HUES48 (cell line): ENCODE data around the gene HUWE1.

Experiments used
- H3K27ac ChIP-seq: one replicate; pipeline ENCODE4 v1.7.0; 2013; ENCODE audit warnings: low read depth, low read length, inconsistent platforms
- H3K27me3 ChIP-seq: 2 replicates; pipeline ENCODE4 v1.6.1; 2013; ENCODE audit warnings: mild to moderate bottlenecking, low read length; ENCODE audit not compliant: control insufficient read depth, insufficient read depth
- H3K36me3 ChIP-seq: 2 replicates; pipeline ENCODE4 v1.6.1; 2013; ENCODE audit warnings: low read length; ENCODE audit not compliant: control insufficient read depth, insufficient read depth
- H3K4me1 ChIP-seq: 2 replicates; pipeline ENCODE4 v1.6.1; 2013; ENCODE audit warnings: mild to moderate bottlenecking, low read length; ENCODE audit not compliant: control insufficient read depth, insufficient read depth
- H3K4me3 ChIP-seq: 2 replicates; pipeline ENCODE4 v1.5.1; 2013; ENCODE audit warnings: mild to moderate bottlenecking, low read depth, low read length
- H3K9ac ChIP-seq: 2 replicates; pipeline ENCODE4 v1.6.1; 2013; ENCODE audit warnings: mild to moderate bottlenecking, low read depth, low read length, moderate library complexity
- H3K9me3 ChIP-seq: 2 replicates; pipeline ENCODE4 v1.6.1; 2013; ENCODE audit warnings: low read length; ENCODE audit not compliant: control insufficient read depth, insufficient read depth

HUWE1 gene

GRCh38 chrX:53659039-53659438 lies 27.5 kb downstream of the HUWE1 start:
- H3K27me3 ChIP-seq: no peaks in the 10 kb centered on the region
- H3K4me1 ChIP-seq: no peaks in the 10 kb centered on the region
- no peak overlapping the region for H3K4me3 ChIP-seq
- H3K9ac ChIP-seq: no peak overlapping the region
- peaks cover 29% of the 10 kb centered on the region for H3K9me3 ChIP-seq
- no peak overlapping the region for H3K27ac ChIP-seq
- H3K36me3 ChIP-seq: peaks cover 26% of the 10 kb centered on the region

- H3K27ac ChIP-seq: no peak overlapping the region
- no peak overlapping the region for H3K9ac ChIP-seq
- H3K9me3 ChIP-seq: peaks cover 32% of the 10 kb centered on the region
- no peaks in the 10 kb centered on the region for H3K4me1 ChIP-seq
- H3K4me3 ChIP-seq: no peak overlapping the region
- H3K36me3 ChIP-seq: peaks cover 41% of the 10 kb centered on the region
- no peaks in the 10 kb centered on the region for H3K27me3 ChIP-seq
Observed at GRCh38 chrX:53656845-53657244, 29.7 kb downstream of the HUWE1 start.

GRCh38 chrX:53654376-53654775 lies 32.1 kb downstream of the HUWE1 start:
- no peaks in the 10 kb centered on the region for H3K27me3 ChIP-seq
- peaks cover 64% of the 10 kb centered on the region for H3K36me3 ChIP-seq
- peaks cover 42% of the 10 kb centered on the region for H3K9me3 ChIP-seq
- H3K9ac ChIP-seq: no peak overlapping the region
- H3K27ac ChIP-seq: no peak overlapping the region
- H3K4me1 ChIP-seq: no peaks in the 10 kb centered on the region
- no peak overlapping the region for H3K4me3 ChIP-seq

- Histone ChIP-seq H3K9ac (no peak overlapping the region), H3K27me3 (no peaks in the 10 kb centered on the region), H3K9me3 (peaks cover 33% of the 10 kb centered on the region; the same call in 1 of the 2 replicates), H3K4me1 (no peaks in the 10 kb centered on the region), H3K27ac (no peak overlapping the region), H3K36me3 (peaks cover 97% of the 10 kb centered on the region), H3K4me3 (no peak overlapping the region)
Observed at GRCh38 chrX:53644751-53645150, 41.8 kb downstream of the HUWE1 start.

GRCh38 chrX:53642337-53642736 lies 44.2 kb downstream of the HUWE1 start:
- Histone ChIP-seq H3K4me1 (no peaks in the 10 kb centered on the region), H3K9me3 (peaks cover 23% of the 10 kb centered on the region; the same call in 1 of the 2 replicates), H3K27me3 (no peaks in the 10 kb centered on the region), H3K27ac (no peak overlapping the region), H3K36me3 (peaks cover 93% of the 10 kb centered on the region), H3K4me3 (no peak overlapping the region), H3K9ac (no peak overlapping the region)

- peaks cover 87% of the 10 kb centered on the region for H3K36me3 ChIP-seq
- no peaks in the 10 kb centered on the region for H3K4me1 ChIP-seq
- no peak overlapping the region for H3K27ac ChIP-seq
Observed at GRCh38 chrX:53639257-53639656, 47.3 kb downstream of the HUWE1 start.

GRCh38 chrX:53637479-53637878 lies 49.0 kb downstream of the HUWE1 start:
- no peaks in the 10 kb centered on the region for H3K4me1 ChIP-seq
- H3K27ac ChIP-seq: no peak overlapping the region
- no peak overlapping the region for H3K9ac ChIP-seq
- H3K36me3 ChIP-seq: peaks cover 87% of the 10 kb centered on the region
- H3K4me3 ChIP-seq: no peak overlapping the region
- H3K9me3 ChIP-seq: peaks cover 25% of the 10 kb centered on the region
- no peaks in the 10 kb centered on the region for H3K27me3 ChIP-seq

More at GRCh38 chrX:53639257-53639656, 47.3 kb downstream of the HUWE1 start:
- Histone ChIP-seq H3K27me3 (no peaks in the 10 kb centered on the region), H3K4me3 (no peak overlapping the region), H3K9ac (no peak overlapping the region), H3K9me3 (peaks cover 28% of the 10 kb centered on the region; the same call in 1 of the 2 replicates)

- H3K27me3 ChIP-seq: no peaks in the 10 kb centered on the region
- H3K9ac ChIP-seq: no peak overlapping the region
- H3K9me3 ChIP-seq: peaks cover 26% of the 10 kb centered on the region
- no peaks in the 10 kb centered on the region for H3K4me1 ChIP-seq
- H3K27ac ChIP-seq: no peak overlapping the region
- peaks cover 95% of the 10 kb centered on the region for H3K36me3 ChIP-seq
- no peak overlapping the region for H3K4me3 ChIP-seq
Observed at GRCh38 chrX:53631156-53631555, 55.4 kb downstream of the HUWE1 start.

GRCh38 chrX:53630261-53630660 lies 56.3 kb downstream of the HUWE1 start:
- H3K9me3 ChIP-seq: peaks cover 22% of the 10 kb centered on the region
- no peaks in the 10 kb centered on the region for H3K4me1 ChIP-seq
- H3K27ac ChIP-seq: no peak overlapping the region
- H3K36me3 ChIP-seq: peaks cover 95% of the 10 kb centered on the region
- no peaks in the 10 kb centered on the region for H3K27me3 ChIP-seq
- no peak overlapping the region for H3K4me3 ChIP-seq
- no peak overlapping the region for H3K9ac ChIP-seq

GRCh38 chrX:53622431-53622830 lies 64.1 kb downstream of the HUWE1 start:
- H3K9me3 ChIP-seq: peaks cover 31% of the 10 kb centered on the region
- H3K4me3 ChIP-seq: no peak overlapping the region
- no peaks in the 10 kb centered on the region for H3K4me1 ChIP-seq
- no peaks in the 10 kb centered on the region for H3K27me3 ChIP-seq
- H3K36me3 ChIP-seq: peaks cover 96% of the 10 kb centered on the region
- no peak overlapping the region for H3K27ac ChIP-seq
- H3K9ac ChIP-seq: no peak overlapping the region

- Histone ChIP-seq H3K9ac (no peak overlapping the region), H3K27ac (no peak overlapping the region), H3K4me3 (no peak overlapping the region), H3K4me1 (no peaks in the 10 kb centered on the region), H3K9me3 (peaks cover 38% of the 10 kb centered on the region), H3K27me3 (no peaks in the 10 kb centered on the region), H3K36me3 (peaks cover 96% of the 10 kb centered on the region)
Observed at GRCh38 chrX:53621418-53621986, 65.0 kb downstream of the HUWE1 start.
